Measurements from ENCODE around the gene DGLUCY.
"Not testable (repeated sequence)": the region's sequence is repeated elsewhere in the genome, so short reads cannot be mapped to it uniquely, and the experiment has no call there.

DGLUCY gene

GRCh38 chr14:91216731-91217226, 102.9 kb downstream of the DGLUCY start:
- DNase-seq = no peak

GRCh38 chr14:91218014-91218413, 104.1 kb downstream of the DGLUCY start:
- no peak for DNase-seq

- no peak for DNase-seq
Measured at GRCh38 chr14:91219517-91220389, 105.9 kb downstream of the DGLUCY start.

DNA sequence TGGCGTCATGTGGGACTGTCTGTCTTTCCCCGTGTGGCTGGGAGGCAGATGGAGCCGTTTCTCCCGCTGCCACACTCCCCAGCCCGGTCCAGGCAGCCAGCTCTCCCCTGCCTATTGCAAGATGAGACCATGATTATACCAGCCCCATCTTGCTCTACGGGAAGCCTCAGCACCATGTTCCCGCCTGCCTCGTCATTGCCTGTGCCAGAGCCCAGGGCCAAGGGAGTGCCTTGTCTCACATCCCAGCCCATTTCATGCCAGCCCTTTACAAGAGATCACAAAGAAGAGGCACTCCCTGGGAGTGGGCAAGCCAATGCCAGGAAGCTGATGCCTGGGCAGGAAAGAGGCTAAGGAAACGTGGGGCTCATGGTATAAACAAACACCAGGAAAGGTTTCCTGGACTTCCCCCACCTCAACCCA, 106.7 kb downstream of the DGLUCY start:
- no peak for DNase-seq

- DNase-seq = no peak
Measured at GRCh38 chr14:91221270-91221669, 107.4 kb downstream of the DGLUCY start.

DNA sequence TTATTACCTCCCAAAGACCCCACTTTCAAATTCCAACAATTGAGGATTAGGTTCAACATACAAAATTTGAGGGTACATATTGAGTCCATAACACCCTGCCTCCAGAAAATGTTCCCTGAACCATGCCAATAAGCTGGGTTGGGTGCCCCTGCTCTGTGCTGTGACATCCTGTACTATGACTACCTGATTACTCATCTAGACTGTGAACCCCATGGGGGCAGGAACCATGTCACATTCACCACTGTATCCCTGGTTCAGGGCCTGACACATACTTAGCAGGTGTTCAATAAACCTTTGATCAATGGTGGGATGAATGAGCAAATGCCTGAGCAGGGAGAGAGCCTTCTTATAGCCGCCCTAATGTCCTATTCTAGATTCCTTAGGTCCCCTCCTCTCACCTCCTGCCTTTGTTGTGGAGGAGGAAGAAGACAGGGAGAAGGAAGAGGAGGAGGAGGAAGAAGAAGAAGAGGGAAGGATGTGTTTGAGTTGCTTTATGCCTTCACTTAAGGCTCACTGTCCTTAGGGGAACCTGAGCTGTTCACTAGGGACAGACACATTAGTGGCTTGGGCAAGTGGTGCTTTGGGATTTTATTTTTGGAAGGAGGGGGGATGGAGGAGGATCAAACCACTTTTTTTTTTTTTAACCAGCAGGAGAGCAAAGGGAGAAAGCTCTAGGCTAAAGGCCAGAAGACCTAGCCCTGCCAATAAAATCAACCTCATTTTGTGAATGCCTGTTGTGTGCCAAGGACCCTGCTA, 109.3 kb downstream of the DGLUCY start:
- DNase-seq = no peak

DNA sequence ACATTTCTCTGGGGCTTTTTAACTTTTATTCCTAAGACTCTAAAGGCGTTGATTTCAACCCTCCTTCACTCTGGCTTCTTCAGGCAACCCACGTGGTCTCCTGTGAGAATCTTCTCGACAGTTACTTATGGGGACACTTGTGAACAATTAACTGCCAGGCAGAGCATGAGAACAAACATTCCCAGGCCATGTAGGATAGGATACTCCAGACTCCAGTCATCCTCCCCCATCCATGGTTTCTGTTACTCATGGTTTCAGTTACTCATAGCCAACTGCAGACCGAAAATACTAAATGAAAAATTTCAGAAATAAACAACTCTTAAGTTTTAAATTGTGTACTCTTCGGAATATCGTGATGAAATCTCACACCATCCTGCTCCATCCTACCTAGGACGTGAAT, 111.2 kb downstream of the DGLUCY start:
- no peak for DNase-seq

GRCh38 chr14:91226360-91226759, 112.5 kb downstream of the DGLUCY start:
- not testable (repeated sequence) for DNase-seq

GRCh38 chr14:91227183-91227628, 113.3 kb downstream of the DGLUCY start:
- no peak for DNase-seq

- no peak for DNase-seq
Measured at GRCh38 chr14:91228112-91229004, 114.5 kb downstream of the DGLUCY start.

GRCh38 chr14:91229005-91229382, 115.1 kb downstream of the DGLUCY start:
- DNase-seq = no peak

GRCh38 chr14:91229743-91230200, 115.9 kb downstream of the DGLUCY start:
- DNase-seq = no peak

DNA sequence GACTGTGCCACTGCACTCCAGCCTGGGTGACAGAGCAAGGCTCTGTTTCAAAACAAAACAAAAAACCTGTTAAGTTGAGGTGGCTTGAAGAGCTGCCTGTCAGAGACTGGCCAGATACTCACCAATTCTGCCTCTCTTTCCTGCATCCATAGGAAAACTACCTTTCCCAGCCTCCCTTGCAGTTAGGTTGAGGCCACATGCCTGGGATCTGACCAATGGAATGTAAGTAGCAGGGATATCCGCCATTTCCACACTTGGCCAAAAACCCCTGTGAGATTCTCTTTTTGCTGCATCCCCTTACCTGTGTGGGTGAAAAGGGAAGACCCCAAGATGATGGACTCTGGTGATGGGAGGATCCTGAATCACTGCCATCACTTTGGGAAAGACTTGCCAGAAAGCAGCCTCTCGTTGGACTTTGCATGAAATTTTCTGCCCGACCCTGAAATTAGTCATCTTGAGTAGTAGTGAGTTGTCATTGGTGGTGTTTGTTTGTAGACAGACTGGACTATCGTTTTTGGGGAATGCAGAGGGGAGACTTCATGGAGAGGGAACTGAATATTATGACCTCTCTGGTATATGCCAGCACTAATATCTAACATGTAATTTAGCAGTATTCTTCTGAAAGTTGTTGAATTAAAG, 116.6 kb downstream of the DGLUCY start:
- DNase-seq = no peak

DNA sequence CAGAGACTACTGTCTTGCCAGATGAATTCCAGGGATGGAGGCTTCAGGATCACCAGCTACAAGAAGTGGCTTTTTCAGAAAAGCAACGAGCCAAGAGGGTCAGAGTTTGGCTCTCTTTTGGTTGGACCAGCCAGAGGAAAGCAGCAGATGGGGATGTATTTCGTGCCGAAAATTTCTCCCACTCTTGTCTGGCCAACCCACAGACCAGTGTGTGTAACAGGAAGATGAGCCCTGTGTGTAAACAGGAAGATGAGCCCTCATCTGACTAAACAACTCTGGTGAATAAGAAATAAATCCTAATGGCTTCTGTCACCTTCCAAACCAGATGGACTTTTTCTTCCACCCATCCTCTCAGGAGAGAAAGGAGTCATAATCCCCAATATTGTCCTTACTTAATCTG, 117.6 kb downstream of the DGLUCY start:
- DNase-seq = no peak

DNA sequence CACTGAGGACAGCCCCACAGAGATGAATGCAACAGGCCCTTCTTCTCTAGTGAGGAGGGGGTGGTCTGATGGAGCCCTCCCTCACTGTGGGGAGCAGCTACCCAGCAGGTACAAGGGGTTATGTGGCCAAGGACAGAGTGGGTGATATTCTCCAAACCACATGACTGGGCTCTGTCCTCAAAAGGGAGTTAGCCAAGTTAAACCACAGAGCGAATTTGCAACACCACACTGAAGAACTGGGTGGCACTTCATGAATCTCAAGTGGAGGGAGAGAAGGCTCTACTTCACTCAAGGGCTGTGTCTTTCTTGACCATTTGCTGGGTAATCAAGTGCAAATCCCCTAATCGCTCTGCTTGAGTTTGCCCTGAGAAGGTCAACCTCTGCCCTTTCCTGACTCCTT, 118.2 kb downstream of the DGLUCY start:
- no peak for DNase-seq

- DNase-seq = no peak
Measured at GRCh38 chr14:91232603-91233002, 118.7 kb downstream of the DGLUCY start.

DNA sequence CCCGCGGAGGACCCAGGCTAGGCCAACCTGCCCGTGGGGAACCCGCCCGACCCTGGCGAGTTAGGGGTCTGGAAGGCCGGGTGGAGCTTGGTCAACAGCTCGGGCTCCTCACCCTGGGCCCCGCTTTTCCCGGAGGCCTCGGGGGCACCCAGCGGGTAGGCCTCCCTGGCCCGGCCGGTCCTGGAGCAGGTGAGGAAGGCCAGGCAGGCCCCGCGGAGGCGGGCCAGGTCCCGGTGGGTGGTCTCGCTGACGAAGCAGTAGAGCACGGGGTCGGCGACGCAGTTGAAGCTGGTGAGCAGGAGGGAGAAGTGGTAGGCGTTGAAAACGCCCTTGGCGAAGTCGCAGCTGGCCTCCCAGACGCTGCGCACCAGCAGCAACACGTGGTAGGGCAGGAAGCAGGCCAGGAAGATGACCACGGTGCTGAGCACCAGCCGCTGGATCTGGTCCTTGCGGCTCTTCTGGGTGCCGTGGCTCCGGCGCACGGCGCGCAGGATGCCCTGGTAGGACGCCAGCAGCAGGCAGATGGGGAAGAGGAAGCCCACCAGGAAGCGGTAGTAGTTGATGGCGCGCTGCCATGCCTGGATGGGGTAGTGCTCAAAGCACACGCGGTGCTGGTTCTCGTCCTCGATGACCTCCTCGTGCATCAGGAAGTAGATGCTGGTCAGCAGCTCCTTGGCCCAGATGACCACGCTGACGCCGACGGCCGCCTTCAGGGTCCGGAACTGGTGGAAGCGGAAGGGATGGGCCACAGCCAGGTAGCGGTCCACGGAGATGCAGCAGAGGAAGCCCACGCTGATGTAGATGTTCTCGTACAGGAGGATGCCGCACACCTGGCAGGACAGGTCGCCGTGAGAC, 120.3 kb downstream of the DGLUCY start:
- no peak for DNase-seq

GRCh38 chr14:91234791-91235114, 120.9 kb downstream of the DGLUCY start:
- DNase-seq = no peak

DNA sequence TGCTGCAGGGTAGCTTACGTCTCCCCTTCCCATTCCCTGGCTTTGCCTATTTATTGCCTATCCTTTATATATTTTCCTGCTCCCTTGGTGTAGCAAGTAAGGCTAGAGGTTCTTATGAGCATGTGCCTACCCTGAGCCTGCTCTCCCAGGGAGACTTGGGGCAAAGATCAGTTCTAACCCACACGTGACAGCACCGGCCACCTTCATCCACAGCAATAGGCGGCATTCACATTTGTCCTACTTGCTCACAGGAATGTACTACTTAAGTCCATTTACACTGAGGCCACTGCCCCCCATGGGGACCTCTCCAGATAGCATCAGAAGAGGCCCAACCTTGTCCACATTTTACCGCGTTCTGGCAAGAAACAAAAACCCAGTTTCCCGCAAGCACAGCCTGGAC, 122.0 kb downstream of the DGLUCY start:
- no peak for DNase-seq

- DNase-seq = no peak
Measured at GRCh38 chr14:91237219-91237618, 123.3 kb downstream of the DGLUCY start.

- DNase-seq = no peak
Measured at GRCh38 chr14:91238085-91238484, 124.2 kb downstream of the DGLUCY start.

Measured in right hindlimb (tissue), 1 donor.